Lower lobe of right lung (tissue), 2 donors: Measurements from ENCODE around the gene ONECUT3. TPM values are rescaled to one million over a fixed set of nuclear protein-coding genes. Genes with fewer than 3 reads are reported as not detected.
"Not testable (repeated sequence)": the region's sequence is repeated elsewhere in the genome, so short reads cannot be mapped to it uniquely, and the experiment has no call there.

Experiments used
- ATAC-seq, 2 donors: fragments of 200-7000 bp; cut with Tn5 transposase; one replicate each; pipeline ENCODE4 v1.9.1; 2020 to 2022; ENCODE audit warnings: mild to moderate bottlenecking in 2 of 2, moderate library complexity in 2 of 2
- DNase-seq: peaks from one replicate; pipeline ENCODE4 v3.0.0-alpha.2; 2020
- H3K27ac ChIP-seq: fragments of 200-600 bp; one replicate; pipeline ENCODE4 v1.8.0; 2022
- H3K27me3 ChIP-seq: fragments of 200-600 bp; one replicate; pipeline ENCODE4 v1.8.0; 2022; ENCODE audit warnings: low read depth
- H3K36me3 ChIP-seq: fragments of 200-600 bp; one replicate; pipeline ENCODE4 v1.8.0; 2022; ENCODE audit warnings: mild to moderate bottlenecking
- H3K4me1 ChIP-seq: fragments of 200-600 bp; one replicate; pipeline ENCODE4 v1.8.0; 2022
- H3K4me3 ChIP-seq: fragments of 200-600 bp; one replicate; pipeline ENCODE4 v1.8.0; 2022; ENCODE audit warnings: mild to moderate bottlenecking
- H3K9me3 ChIP-seq: fragments of 200-600 bp; one replicate; pipeline ENCODE4 v1.8.0; 2022
- CTCF ChIP-seq: fragments of 200-600 bp; IDR thresholded peaks from one replicate; pipeline ENCODE4 v1.8.0; 2022; ENCODE audit warnings: antibody characterized with exemption, mild to moderate bottlenecking
- intact Hi-C: fragments of 100-400 bp; cut with DNase I; formaldehyde crosslinking; loops from one replicate; pipeline ENCODE4 v1.11.0; 2022
- total RNA-seq: library from RNA; stranded (reverse); fragmentation: NEBNext Ultra II Directional; extraction: Animal tissue kit (Norgen Biotek cat#: 25700); gene quantifications from one replicate; pipeline ENCODE4 v1.2.1, GENCODE V29; 2021
- donor health status: DM: no; HTN: yes; CAD: no; lungs with severe emphysema.

ONECUT3 gene
- total RNA-seq, 1 donor from 2014 or later = not detected

- intact Hi-C loops = no loop called here
- no peak for TF ChIP-seq CTCF
- Histone ChIP-seq H3K9me3 (no peaks in the 10 kb centered on the region), H3K4me1 (peaks cover 11% of the 10 kb centered on the region), H3K36me3 (no peaks in the 10 kb centered on the region), H3K4me3 (no peak overlapping the region), H3K27me3 (peaks cover 86% of the 10 kb centered on the region), H3K27ac (no peak overlapping the region)
- ATAC-seq (no peak), DNase-seq (no peak)
These were observed 3.6 kb downstream of the ONECUT3 start for GRCh38 chr19:1756705-1757465.

GRCh38 chr19:1757468-1758230 is 4.3 kb downstream of the ONECUT3 start:
- Histone ChIP-seq H3K4me3 (no peak overlapping the region), H3K36me3 (no peaks in the 10 kb centered on the region), H3K9me3 (no peaks in the 10 kb centered on the region), H3K27ac (no peak overlapping the region), H3K27me3 (peaks cover 86% of the 10 kb centered on the region), H3K4me1 (peaks cover 11% of the 10 kb centered on the region)
- ATAC-seq (no peak), DNase-seq (no peak)
- intact Hi-C loops = no loop called here
- no peak for TF ChIP-seq CTCF

GRCh38 chr19:1758231-1758577 is 4.9 kb downstream of the ONECUT3 start:
- H3K4me1 ChIP-seq = peaks cover 11% of the 10 kb centered on the region
- no peak overlapping the region for H3K27ac ChIP-seq
- H3K4me3 ChIP-seq = no peak overlapping the region
- no peak for TF ChIP-seq CTCF
- intact Hi-C loops = no loop called here
- H3K9me3 ChIP-seq = no peaks in the 10 kb centered on the region
- no peaks in the 10 kb centered on the region for H3K36me3 ChIP-seq
- peaks cover 86% of the 10 kb centered on the region for H3K27me3 ChIP-seq
- DNase-seq = no peak
- ATAC-seq = no peak

DNA sequence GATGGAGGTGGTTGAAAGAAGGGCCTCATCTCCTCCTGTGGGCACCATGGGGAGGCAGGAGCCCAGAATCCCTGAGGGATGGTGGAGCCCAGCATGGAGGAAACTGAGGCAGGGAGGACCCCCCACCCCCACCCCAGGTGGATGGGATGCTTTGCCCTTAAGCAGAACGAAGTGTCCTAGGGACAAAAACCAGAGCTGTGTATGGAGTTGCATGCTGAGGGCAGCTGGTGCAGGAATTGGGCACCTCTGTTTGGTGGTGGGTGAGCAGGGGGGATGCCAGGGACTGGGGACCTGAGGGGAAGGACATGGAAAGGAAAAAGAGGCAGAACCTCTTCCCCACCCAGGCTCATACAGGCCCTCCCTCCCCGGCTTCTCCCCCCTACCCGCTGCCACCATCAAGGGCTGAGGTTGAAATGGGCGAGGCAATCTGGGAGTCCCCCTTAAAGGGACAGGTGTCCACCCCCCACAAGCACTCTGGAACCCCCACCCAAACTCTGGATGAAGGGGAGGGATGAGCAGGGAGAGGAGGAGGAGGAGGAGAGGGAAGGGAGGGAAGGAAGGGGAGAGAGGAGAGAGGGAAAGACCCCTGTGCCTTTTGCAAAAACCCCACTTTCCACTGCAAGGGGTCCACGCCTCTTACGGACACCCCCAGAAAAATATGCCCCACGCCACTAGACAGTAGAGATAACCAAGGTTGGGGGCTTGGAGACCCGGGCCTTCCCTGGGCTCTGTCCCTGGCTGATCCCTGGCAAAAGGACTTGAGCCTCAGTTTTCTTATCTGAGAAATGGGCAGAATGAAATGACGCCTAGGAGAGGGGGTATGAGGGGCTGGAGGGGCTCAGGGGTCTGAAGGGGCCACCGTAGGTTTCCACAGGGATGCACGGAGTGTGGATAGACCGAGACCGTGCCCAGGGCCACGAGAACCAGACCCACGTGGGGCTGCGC is 5.9 kb downstream of the ONECUT3 start:
- no peak overlapping the region for H3K27ac ChIP-seq
- TF ChIP-seq CTCF = no peak
- no peaks in the 10 kb centered on the region for H3K9me3 ChIP-seq
- ATAC-seq (no peak), DNase-seq (no peak)
- H3K27me3 ChIP-seq = peaks cover 96% of the 10 kb centered on the region
- peaks cover 11% of the 10 kb centered on the region for H3K4me1 ChIP-seq
- intact Hi-C loops = no loop called here
- no peak overlapping the region for H3K4me3 ChIP-seq
- no peaks in the 10 kb centered on the region for H3K36me3 ChIP-seq

GRCh38 chr19:1760020-1760419 is 6.7 kb downstream of the ONECUT3 start:
- ATAC-seq (no peak), DNase-seq (no peak)
- Histone ChIP-seq H3K4me3 (no peak overlapping the region), H3K36me3 (no peaks in the 10 kb centered on the region), H3K4me1 (peaks cover 11% of the 10 kb centered on the region), H3K9me3 (no peaks in the 10 kb centered on the region), H3K27ac (no peak overlapping the region), H3K27me3 (peaks cover 98% of the 10 kb centered on the region)
- TF ChIP-seq CTCF = no peak
- intact Hi-C loops = no loop called here

DNA sequence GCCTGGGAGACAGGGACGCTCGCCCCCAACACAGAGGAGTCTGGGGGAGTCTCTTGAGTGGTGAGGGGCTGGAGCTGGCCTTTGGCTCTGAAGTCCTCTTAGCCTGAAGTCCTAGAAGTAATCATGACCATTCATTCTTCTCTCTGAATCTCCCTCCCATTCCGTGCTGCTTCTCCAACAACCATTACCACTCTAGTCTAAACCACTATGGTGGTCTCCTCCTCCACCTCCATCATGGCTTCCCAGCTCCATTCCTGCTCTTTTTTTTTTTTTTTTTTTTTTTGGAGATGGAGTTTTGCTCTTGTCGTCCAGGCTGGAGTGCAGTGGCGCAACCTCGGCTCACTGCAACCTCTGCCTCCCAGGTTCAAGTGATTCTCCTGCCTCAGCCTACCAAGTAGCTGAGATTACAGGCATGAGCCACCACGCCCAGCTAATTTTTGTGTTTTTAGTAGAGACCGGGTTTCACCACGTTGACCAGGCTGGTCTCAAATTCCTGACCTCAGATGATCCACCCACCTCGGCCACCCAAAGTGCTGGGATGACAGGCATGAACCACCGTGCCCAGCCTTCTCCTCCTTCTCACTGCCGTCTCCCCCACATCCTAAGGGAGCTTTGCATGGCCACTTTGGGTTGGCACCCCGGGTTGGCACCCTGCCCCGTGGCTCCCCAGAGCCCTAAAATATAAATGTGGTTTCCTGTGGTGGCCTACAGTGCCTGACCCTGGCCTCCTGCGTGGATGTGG is 7.7 kb downstream of the ONECUT3 start:
- Histone ChIP-seq H3K27me3 (peaks cover 98% of the 10 kb centered on the region), H3K4me1 (peaks cover 11% of the 10 kb centered on the region)
- DNase-seq, H3K4me3 ChIP-seq, H3K36me3 ChIP-seq, H3K9me3 ChIP-seq, H3K27ac ChIP-seq, ATAC-seq, intact Hi-C loops: not testable (repeated sequence)
